ENCODE results near the gene TRMO.

GRCh38 chr9:97923529-97924108 lies 1.3 kb upstream of the TRMO start:
- TF ChIP-seq POLR2AphosphoS5 (IDR thresholded peaks at IDR 0.05; ENCODE audit: low read depth, low read length), result no peak
- TF ChIP-seq, protein P1, sequence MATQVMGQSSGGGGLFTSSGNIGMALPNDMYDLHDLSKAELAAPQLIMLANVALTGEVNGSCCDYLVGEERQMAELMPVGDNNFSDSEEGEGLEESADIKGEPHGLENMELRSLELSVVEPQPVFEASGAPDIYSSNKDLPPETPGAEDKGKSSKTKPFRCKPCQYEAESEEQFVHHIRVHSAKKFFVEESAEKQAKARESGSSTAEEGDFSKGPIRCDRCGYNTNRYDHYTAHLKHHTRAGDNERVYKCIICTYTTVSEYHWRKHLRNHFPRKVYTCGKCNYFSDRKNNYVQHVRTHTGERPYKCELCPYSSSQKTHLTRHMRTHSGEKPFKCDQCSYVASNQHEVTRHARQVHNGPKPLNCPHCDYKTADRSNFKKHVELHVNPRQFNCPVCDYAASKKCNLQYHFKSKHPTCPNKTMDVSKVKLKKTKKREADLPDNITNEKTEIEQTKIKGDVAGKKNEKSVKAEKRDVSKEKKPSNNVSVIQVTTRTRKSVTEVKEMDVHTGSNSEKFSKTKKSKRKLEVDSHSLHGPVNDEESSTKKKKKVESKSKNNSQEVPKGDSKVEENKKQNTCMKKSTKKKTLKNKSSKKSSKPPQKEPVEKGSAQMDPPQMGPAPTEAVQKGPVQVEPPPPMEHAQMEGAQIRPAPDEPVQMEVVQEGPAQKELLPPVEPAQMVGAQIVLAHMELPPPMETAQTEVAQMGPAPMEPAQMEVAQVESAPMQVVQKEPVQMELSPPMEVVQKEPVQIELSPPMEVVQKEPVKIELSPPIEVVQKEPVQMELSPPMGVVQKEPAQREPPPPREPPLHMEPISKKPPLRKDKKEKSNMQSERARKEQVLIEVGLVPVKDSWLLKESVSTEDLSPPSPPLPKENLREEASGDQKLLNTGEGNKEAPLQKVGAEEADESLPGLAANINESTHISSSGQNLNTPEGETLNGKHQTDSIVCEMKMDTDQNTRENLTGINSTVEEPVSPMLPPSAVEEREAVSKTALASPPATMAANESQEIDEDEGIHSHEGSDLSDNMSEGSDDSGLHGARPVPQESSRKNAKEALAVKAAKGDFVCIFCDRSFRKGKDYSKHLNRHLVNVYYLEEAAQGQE (IDR thresholded peaks at IDR 0.05; ENCODE audit: insufficient read depth in 1 of 2, low read depth in 2 of 2, low read length in 2 of 2), result no peak
- no peak for TF ChIP-seq TAF1 (IDR thresholded peaks at IDR 0.05; ENCODE audit: borderline replicate concordance, insufficient read depth, low read length)
- no peak for TF ChIP-seq FOXP2 (optimal IDR thresholded peaks at IDR 0.05; ENCODE audit: borderline replicate concordance, extremely low read depth, extremely low read length, insufficient read depth)
